SK-N-SH treated with all-trans-retinoic acid at 6 μM for 48 hours (cell line): ENCODE measurements around the gene OPN4.

Experiments used
- ATAC-seq: fragments of 200-7000 bp; cut with Tn5 transposase; 3 replicates; pipeline ENCODE4 v1.9.1; 2020; ENCODE audit warnings: mild to moderate bottlenecking, moderate library complexity
- ARNTL ChIP-seq: fragments of 450-650 bp; formaldehyde crosslinking; IDR thresholded peaks from 2 replicates; pipeline ENCODE4 v1.5.0; 2020; ENCODE audit warnings: low read depth, mild to moderate bottlenecking, moderate library complexity, borderline replicate concordance
- BACH2 ChIP-seq: fragments of 250-450 bp; sonication (Bioruptor Pico); IDR thresholded peaks from 2 replicates; pipeline ENCODE4 v1.9.0; 2021; ENCODE audit warnings: mild to moderate bottlenecking, borderline replicate concordance
- CSDC2 ChIP-seq: fragments of 250-450 bp; sonication (Bioruptor Pico); IDR thresholded peaks from 2 replicates; pipeline ENCODE4 v1.5.0; 2020; ENCODE audit warnings: mild to moderate bottlenecking, moderate library complexity
- CSRNP3 ChIP-seq: fragments of 250-450 bp; sonication (Bioruptor Pico); IDR thresholded peaks from 2 replicates; pipeline ENCODE4 v1.5.1; 2021; ENCODE audit warnings: mild to moderate bottlenecking, moderate library complexity
- ESRRG ChIP-seq: fragments of 250-450 bp; sonication (Bioruptor Pico); IDR thresholded peaks from 2 replicates; pipeline ENCODE4 v1.6.1; 2021; ENCODE audit warnings: mild to moderate bottlenecking
- GLIS3 ChIP-seq: fragments of 250-450 bp; sonication (Bioruptor Pico); IDR thresholded peaks from 2 replicates; pipeline ENCODE4 v1.5.0; 2020; ENCODE audit warnings: mild to moderate bottlenecking, moderate library complexity
- ISL1 ChIP-seq: fragments of 250-450 bp; sonication (Bioruptor Pico); IDR thresholded peaks from 2 replicates; pipeline ENCODE4 v2.1.2; 2022; ENCODE audit warnings: mild to moderate bottlenecking, moderate library complexity
- OSR1 ChIP-seq: fragments of 250-450 bp; sonication (Bioruptor Pico); IDR thresholded peaks from 2 replicates; pipeline ENCODE4 v1.8.0; 2022; ENCODE audit warnings: moderate library complexity, mild to moderate bottlenecking, inconsistent platforms
- PATZ1 ChIP-seq: fragments of 250-450 bp; sonication (Bioruptor Pico); IDR thresholded peaks from 2 replicates; pipeline ENCODE4 v1.8.0; 2020; ENCODE audit warnings: mild to moderate bottlenecking, moderate library complexity, borderline replicate concordance
- POU6F1 ChIP-seq: fragments of 250-450 bp; sonication (Bioruptor Pico); IDR thresholded peaks from 2 replicates; pipeline ENCODE4 v1.8.0; 2021; ENCODE audit warnings: low read depth, mild to moderate bottlenecking, moderate library complexity, borderline replicate concordance
- PPARA ChIP-seq: fragments of 250-450 bp; sonication (Bioruptor Pico); IDR thresholded peaks from 2 replicates; pipeline ENCODE4 v1.5.0; 2020; ENCODE audit warnings: mild to moderate bottlenecking, borderline replicate concordance
- RARB ChIP-seq: fragments of 250-450 bp; sonication (Bioruptor Pico); IDR thresholded peaks from 2 replicates; pipeline ENCODE4 v1.8.0; 2021; ENCODE audit warnings: mild to moderate bottlenecking, moderate library complexity
- SNAI2 ChIP-seq: fragments of 250-450 bp; sonication (Bioruptor Pico); IDR thresholded peaks from 2 replicates; pipeline ENCODE4 v1.5.0; 2020; ENCODE audit warnings: mild to moderate bottlenecking, moderate library complexity
- TCF4 ChIP-seq: fragments of 250-450 bp; sonication (Bioruptor Pico); IDR thresholded peaks from 2 replicates; pipeline ENCODE4 v1.8.0; 2021; ENCODE audit warnings: mild to moderate bottlenecking, moderate library complexity, borderline replicate concordance
- TSHZ2 ChIP-seq: fragments of 250-450 bp; sonication (Bioruptor Pico); IDR thresholded peaks from 2 replicates; pipeline ENCODE4 v1.5.0; 2020; ENCODE audit warnings: mild to moderate bottlenecking, moderate library complexity
- ZC3H10 ChIP-seq: fragments of 250-450 bp; sonication (Bioruptor Pico); IDR thresholded peaks from 2 replicates; pipeline ENCODE4 v1.5.1; 2021; ENCODE audit warnings: mild to moderate bottlenecking, moderate library complexity
- ZNF70 ChIP-seq: fragments of 450-650 bp; formaldehyde crosslinking; IDR thresholded peaks from 2 replicates; pipeline ENCODE4 v1.5.0; 2020; ENCODE audit warnings: mild to moderate bottlenecking, moderate library complexity
- ZNF8 ChIP-seq: fragments of 450-650 bp; formaldehyde crosslinking; IDR thresholded peaks from 2 replicates; pipeline ENCODE4 v1.5.0; 2020; ENCODE audit warnings: mild to moderate bottlenecking, moderate library complexity

Gene OPN4

GRCh38 chr10:86678999-86679792, 24.8 kb downstream of the OPN4 start:
- no peak for TF ChIP-seq TCF4 (CRISPR knock-in tag)
- TF ChIP-seq GLIS3 (CRISPR knock-in tag) = no peak
- no peak for TF ChIP-seq ESRRG (CRISPR knock-in tag)
- no peak for TF ChIP-seq ZC3H10 (CRISPR knock-in tag)
- TF ChIP-seq TSHZ2 (CRISPR knock-in tag) = no peak
- no peak for TF ChIP-seq ARNTL (CRISPR knock-in tag)
- no peak for TF ChIP-seq BACH2 (CRISPR knock-in tag)
- TF ChIP-seq OSR1 (CRISPR knock-in tag) = no peak
- no peak for TF ChIP-seq PPARA (CRISPR knock-in tag)
- no peak for ATAC-seq

- ATAC-seq = peak; percentile 47
- TF ChIP-seq TSHZ2 (CRISPR knock-in tag) = 0 out of 2 replicates have a peak, but pooled peaks have one; percentile 29
- no peak for TF ChIP-seq PATZ1 (CRISPR knock-in tag)
These were observed 26.7 kb downstream of the OPN4 start for GRCh38 chr10:86681047-86681446.

GRCh38 chr10:86681722-86682386, 27.5 kb downstream of the OPN4 start:
- TF ChIP-seq PATZ1 (CRISPR knock-in tag) (no peak), ZNF70 (CRISPR knock-in tag) (no peak)
- TF ChIP-seq, all 23 proteins: peak for 0
- no peak for ATAC-seq

GRCh38 chr10:86682675-86683074, 28.3 kb downstream of the OPN4 start:
- ATAC-seq = no peak
- no peak for TF ChIP-seq CSRNP3 (CRISPR knock-in tag)
- TF ChIP-seq RARB (CRISPR knock-in tag) = no peak
- TF ChIP-seq CSDC2 (CRISPR knock-in tag) = no peak
- no peak for TF ChIP-seq ARNTL (CRISPR knock-in tag)
- TF ChIP-seq SNAI2 (CRISPR knock-in tag) = no peak
- no peak for TF ChIP-seq TCF4 (CRISPR knock-in tag)
- no peak for TF ChIP-seq GLIS3 (CRISPR knock-in tag)
- TF ChIP-seq ISL1 = no peak
- TF ChIP-seq POU6F1 = no peak
- TF ChIP-seq ZNF8 = no peak
- TF ChIP-seq TSHZ2 (CRISPR knock-in tag) = no peak
